IPS DF 19.7 (cell line): Measurements from ENCODE around the gene ORMDL2.

ENCODE experiments used
- DNase-seq: peaks from one replicate; pipeline ENCODE4 v3.0.0-alpha.2; 2013; ENCODE audit warnings: low read depth, low spot score

ORMDL2 gene, protein sequence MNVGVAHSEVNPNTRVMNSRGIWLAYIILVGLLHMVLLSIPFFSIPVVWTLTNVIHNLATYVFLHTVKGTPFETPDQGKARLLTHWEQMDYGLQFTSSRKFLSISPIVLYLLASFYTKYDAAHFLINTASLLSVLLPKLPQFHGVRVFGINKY

DNA sequence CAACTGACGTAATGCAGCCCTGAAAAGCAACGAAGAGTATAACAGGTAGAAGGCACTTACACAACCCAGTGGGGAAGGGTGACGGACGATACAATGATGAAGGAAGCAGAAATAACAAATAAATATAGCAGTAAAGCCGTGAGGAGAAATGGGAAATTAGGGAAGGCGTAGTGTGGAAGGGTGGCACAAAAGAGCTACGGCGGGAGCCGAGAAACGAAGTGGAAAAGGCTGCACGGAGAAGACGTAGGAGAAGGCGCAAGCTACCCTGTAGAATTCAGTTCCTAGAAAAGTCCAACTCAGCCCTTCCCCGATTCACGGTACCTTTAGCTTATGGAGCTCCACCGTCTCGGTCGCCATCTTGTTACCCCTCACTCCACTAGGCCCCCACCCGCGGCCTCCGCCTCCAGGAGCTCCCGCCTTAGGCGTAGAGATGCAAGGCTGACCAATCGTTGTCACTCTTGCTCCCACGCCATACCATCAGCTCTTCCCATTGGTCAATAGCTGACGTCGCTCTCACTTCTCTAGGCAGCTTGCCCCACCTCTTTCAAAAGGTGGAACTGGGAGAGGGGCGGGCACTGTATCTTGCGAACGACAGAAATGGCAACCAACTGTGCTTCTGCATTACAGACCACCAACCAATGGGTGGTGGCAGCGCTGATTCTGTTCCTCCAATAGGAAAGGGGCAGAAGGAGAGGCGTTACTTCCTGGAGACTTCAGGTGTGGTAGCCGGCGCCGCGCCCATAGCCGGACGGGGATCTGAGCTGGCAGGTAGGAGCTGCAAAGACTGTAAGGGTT lies at the start of gene ORMDL2, which contains the start of gene SARNP:
Gene ORMDL2, plus strand, starts transcription at position 697 of the 795 bp plus-strand sequence. CDS start 959 bp downstream, outside the sequence.
Gene SARNP, minus strand, starts transcription at position 380 of the 795 bp plus-strand sequence. Its CDS starts 23 bp downstream, at position 357.
- peak; percentile 99 for DNase-seq

GRCh38 chr12:55771736-55772135 lies 46.1 kb upstream of the ORMDL2 start:
- no peak for DNase-seq

- DNase-seq: no peak
Measured at GRCh38 chr12:55777856-55778255, 40.0 kb upstream of the ORMDL2 start.

GRCh38 chr12:55780685-55781084 lies 37.2 kb upstream of the ORMDL2 start:
- no peak for DNase-seq

GRCh38 chr12:55788546-55788945 lies 29.3 kb upstream of the ORMDL2 start:
- no peak for DNase-seq

GRCh38 chr12:55789171-55789570 lies 28.7 kb upstream of the ORMDL2 start:
- no peak for DNase-seq

GRCh38 chr12:55789893-55790292 lies 27.9 kb upstream of the ORMDL2 start:
- DNase-seq: no peak

GRCh38 chr12:55795950-55796349 lies 21.9 kb upstream of the ORMDL2 start:
- no peak for DNase-seq

- peak; percentile 20 for DNase-seq
Measured at GRCh38 chr12:55797068-55797467, 20.8 kb upstream of the ORMDL2 start.

- no peak for DNase-seq
Measured at GRCh38 chr12:55797550-55797949, 20.3 kb upstream of the ORMDL2 start.

DNA sequence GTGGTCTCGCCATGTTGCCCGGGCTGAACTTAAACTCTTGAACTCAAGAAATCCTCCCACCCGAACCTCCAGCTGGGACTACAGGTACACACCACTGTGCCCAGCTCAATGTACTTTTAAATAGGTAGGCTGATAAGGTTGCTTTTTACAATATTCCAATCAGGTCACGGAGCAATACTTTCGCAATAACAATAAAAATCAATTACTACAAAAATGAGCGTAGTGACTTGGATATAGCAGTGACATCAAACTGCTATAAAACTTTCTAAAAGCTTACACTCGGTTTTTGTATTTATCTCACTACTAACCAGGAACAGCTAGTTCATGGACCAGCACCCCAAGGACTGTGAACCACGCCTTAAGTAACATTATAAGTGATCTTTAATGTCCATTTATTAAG lies 10.9 kb upstream of the ORMDL2 start:
- no peak for DNase-seq

- no peak for DNase-seq
Measured at GRCh38 chr12:55809274-55809673, 8.6 kb upstream of the ORMDL2 start.

DNA sequence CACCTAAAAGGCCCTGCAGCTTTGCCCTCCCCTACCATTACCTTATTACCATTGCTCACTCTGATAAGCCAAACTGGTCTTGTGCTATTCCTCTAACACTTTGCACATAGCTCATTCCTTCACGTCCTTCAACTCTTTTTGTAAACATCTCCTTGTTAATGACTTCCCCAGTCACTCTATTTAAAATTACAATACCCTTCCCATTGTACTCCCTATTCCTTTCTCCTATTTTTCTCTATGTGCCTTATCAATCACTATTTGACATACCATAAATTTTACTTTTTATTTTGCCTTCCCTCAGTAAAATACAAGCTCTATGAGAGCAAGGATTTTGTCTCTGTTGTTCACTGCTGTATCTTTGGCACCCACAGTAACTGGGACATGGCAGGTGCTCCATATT lies 5.8 kb upstream of the ORMDL2 start:
- DNase-seq: no peak

GRCh38 chr12:55814257-55814656 lies 3.6 kb upstream of the ORMDL2 start:
- DNase-seq: no peak

DNA sequence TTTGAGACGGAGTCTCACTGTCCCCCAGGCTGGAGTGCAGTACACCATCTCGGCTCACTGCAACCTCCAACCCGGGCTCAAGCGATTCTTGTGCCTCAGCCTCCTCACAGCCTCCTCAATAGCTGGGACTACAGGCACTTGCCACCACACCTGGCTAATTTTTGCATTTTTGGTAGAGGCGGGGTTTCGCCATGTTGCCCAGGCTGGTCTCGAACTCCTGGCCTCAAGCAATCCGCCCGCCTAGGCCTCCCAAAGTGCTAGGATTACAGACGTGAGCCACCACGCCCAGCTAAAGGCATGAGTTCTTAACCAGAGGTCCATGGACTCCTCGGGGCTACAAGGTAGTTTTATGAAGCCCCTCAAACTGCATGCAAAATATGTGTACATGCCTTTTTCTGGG lies 2.4 kb upstream of the ORMDL2 start:
- DNase-seq: no peak

DNA sequence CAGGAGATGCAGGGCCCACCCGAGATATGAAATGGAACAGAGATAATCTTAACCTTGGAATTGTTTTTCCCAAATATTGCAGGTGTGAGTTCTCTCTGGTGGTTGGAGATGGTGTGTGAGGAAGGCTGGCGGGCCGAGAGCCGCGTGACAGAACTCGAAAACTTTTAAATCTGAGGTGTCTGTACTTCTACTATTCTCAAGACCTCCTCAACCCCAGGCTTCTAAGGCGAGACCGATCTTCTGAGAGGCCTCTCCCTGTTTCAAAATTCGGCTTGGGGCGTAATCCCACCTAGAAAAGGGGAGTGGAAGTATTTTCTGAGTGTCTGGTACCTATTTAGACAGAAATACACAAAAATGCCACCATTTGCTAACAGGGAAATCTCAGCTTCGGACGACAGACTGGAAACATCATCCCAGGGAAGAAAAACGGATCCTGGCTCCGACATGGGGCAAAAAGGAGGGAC lies 928 bp upstream of the ORMDL2 start:
- no peak for DNase-seq

DNA sequence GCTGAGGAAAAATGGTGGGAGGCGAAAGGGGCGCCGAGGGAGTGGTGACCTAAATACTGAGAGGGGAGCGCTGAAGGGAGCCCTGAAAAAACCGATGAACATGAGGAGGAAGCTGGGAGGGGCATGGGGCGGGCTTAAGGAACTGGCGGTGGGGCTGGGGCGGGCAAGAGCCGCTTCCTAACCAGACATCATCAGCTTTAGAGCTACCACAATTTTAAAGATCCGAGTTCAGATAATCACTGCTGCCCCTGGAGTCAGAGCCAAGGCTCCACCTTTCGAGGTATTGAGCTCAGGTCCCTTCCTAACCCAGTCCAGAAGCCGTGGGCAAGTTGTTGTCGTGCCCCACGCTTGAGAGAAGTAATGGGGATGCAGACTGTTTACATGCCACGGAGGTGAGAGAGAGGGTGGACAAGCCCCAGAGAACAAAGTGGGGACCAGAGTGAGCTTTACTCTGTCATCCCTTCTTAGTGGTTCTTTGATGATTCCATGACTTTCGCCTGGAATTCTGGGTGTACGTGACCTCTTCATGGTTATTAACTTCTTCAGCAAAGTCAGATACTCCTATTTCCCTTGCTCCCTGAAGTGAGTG lies 393 bp downstream of the ORMDL2 start:
- no peak for DNase-seq

GRCh38 chr12:55818886-55819285 lies 1.0 kb downstream of the ORMDL2 start:
- no peak for DNase-seq

- DNase-seq: no peak
Measured at GRCh38 chr12:55820679-55821078, 2.8 kb downstream of the ORMDL2 start.

- no peak for DNase-seq
Measured at GRCh38 chr12:55822228-55822627, 4.4 kb downstream of the ORMDL2 start.

GRCh38 chr12:55823419-55823818 lies 5.6 kb downstream of the ORMDL2 start:
- DNase-seq: no peak

DNA sequence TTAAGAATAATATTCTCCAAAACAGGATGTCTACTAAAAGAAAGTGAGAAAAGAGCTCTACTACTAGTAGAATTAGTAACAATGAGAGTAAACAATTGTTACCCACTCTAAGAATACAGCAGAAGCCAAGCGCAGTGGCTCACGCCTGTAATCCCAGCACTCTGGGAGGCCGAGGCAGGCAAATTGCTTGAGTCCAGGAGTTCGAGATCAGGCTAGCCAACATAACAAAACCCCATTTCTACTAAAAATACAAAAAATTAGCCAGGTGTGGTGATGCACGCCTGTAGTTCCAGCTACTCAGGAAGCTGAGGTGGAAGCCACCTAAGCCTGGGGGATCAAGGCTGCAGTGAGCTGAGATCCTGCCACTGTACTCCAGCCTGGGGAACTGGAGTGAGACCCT lies 6.9 kb downstream of the ORMDL2 start:
- DNase-seq: no peak

DNA sequence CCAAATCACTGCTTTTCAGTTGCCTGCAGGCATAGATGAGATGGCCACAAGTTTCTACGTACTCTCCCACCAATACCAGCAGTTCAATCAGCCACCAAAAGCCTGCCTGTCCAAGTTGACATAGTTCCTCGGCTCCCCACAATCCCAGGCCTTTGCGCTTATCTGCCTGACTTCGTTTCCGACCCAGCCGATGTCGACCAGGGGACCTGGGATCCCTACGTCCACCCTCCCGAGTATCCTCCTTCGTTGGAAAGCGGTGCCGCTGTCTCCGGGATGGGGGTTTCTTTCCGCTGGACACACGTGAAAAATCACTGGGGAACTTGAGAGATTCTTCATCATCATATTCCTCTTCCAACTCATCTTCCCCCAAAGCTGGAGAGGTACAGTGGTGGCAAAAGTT lies 10.0 kb downstream of the ORMDL2 start:
- no peak for DNase-seq
